Brain microvascular endothelial cell (primary cell): ENCODE data around the gene ADARB1.

Experiments
- DNase-seq: peaks from one replicate; pipeline ENCODE4 v3.0.0-alpha.2; 2020
- H3K27ac ChIP-seq: fragments of 250-450 bp; sonication (Bioruptor Pico); 2 replicates; pipeline ENCODE4 v1.5.1; 2020; ENCODE audit warnings: mild to moderate bottlenecking, moderate library complexity
- H3K27me3 ChIP-seq: fragments of 250-450 bp; sonication (Bioruptor Pico); replicated peaks from 2 replicates; pipeline ENCODE4 v1.5.1; 2020; ENCODE audit warnings: mild to moderate bottlenecking
- H3K36me3 ChIP-seq: fragments of 250-450 bp; sonication (Bioruptor Pico); replicated peaks from 2 replicates; pipeline ENCODE4 v1.5.1; 2020; ENCODE audit warnings: mild to moderate bottlenecking
- H3K4me3 ChIP-seq: 2 replicates; pipeline ENCODE4 v1.5.1; 2011; ENCODE audit warnings: low read depth, mild to moderate bottlenecking, control low read depth, low read length, moderate library complexity
- CTCF ChIP-seq: IDR thresholded peaks from 2 replicates; pipeline ENCODE4 v1.5.1; 2011; ENCODE audit warnings: low read depth, mild to moderate bottlenecking, moderate library complexity, low read length, control low read depth, inconsistent platforms; ENCODE audit errors: missing control alignments
- in situ Hi-C: cut with HindIII; loops from 2 replicates; pipeline ENCODE4 v1.10.0; 2017; ENCODE audit warnings: low sequenced_read_pairs, low pct_ligation_motif_present

Gene ADARB1

GRCh38 chr21:45041984-45042663, 32.3 kb upstream of the ADARB1 start:
- Histone ChIP-seq H3K36me3 (no peaks in the 10 kb centered on the region), H3K27ac (no peak overlapping the region), H3K4me3 (no peak overlapping the region), H3K27me3 (no peaks in the 10 kb centered on the region)
- no peak for TF ChIP-seq CTCF
- in situ Hi-C loops, result no loop called here
- DNase-seq, result no peak

GRCh38 chr21:45042664-45043161, 31.7 kb upstream of the ADARB1 start:
- H3K27ac ChIP-seq, result no peak overlapping the region
- no peaks in the 10 kb centered on the region for H3K27me3 ChIP-seq
- DNase-seq, result no peak
- H3K36me3 ChIP-seq, result no peaks in the 10 kb centered on the region
- no peak for TF ChIP-seq CTCF
- no peak overlapping the region for H3K4me3 ChIP-seq
- in situ Hi-C loops, result no loop called here

GRCh38 chr21:45043541-45044020, 30.8 kb upstream of the ADARB1 start:
- in situ Hi-C loops, result no loop called here
- no peaks in the 10 kb centered on the region for H3K36me3 ChIP-seq
- no peak for DNase-seq
- no peak overlapping the region for H3K27ac ChIP-seq
- TF ChIP-seq CTCF, result no peak
- no peak overlapping the region for H3K4me3 ChIP-seq
- H3K27me3 ChIP-seq, result no peaks in the 10 kb centered on the region

GRCh38 chr21:45045481-45045880, 28.9 kb upstream of the ADARB1 start:
- H3K27me3 ChIP-seq, result no peaks in the 10 kb centered on the region
- TF ChIP-seq CTCF, result no peak
- no peaks in the 10 kb centered on the region for H3K36me3 ChIP-seq
- in situ Hi-C loops, result no loop called here
- no peak overlapping the region for H3K27ac ChIP-seq
- H3K4me3 ChIP-seq, result no peak overlapping the region
- no peak for DNase-seq

GRCh38 chr21:45047257-45047656, 27.1 kb upstream of the ADARB1 start:
- Histone ChIP-seq H3K27me3 (no peaks in the 10 kb centered on the region), H3K27ac (no peak overlapping the region), H3K36me3 (no peaks in the 10 kb centered on the region), H3K4me3 (no peak overlapping the region)
- no peak for TF ChIP-seq CTCF
- no peak for DNase-seq
- in situ Hi-C loops, result no loop called here
